Suprapubic skin (tissue), 4 donors: Measurements from ENCODE around the gene IFT74. TPM values are rescaled to one million over a fixed set of nuclear protein-coding genes. Genes with fewer than 3 reads are reported as not detected.
"Not testable (repeated sequence)": the region's sequence is repeated elsewhere in the genome, so short reads cannot be mapped to it uniquely, and the experiment has no call there.

Experiments used
- DNase-seq, 2 donors: peaks; one replicate each; pipeline ENCODE4 v3.0.0-alpha.2; 2019; ENCODE audit warnings: low spot score in 2 of 2
- H3K27ac ChIP-seq: fragments of 200-600 bp; sonication (generic); one replicate; pipeline ENCODE4 v1.5.1; 2019
- H3K27me3 ChIP-seq: fragments of 200-600 bp; sonication (generic); one replicate; pipeline ENCODE4 v1.5.1; 2019
- H3K36me3 ChIP-seq: fragments of 200-600 bp; sonication (generic); one replicate; pipeline ENCODE4 v1.5.1; 2019
- H3K4me1 ChIP-seq: fragments of 200-600 bp; sonication (generic); one replicate; pipeline ENCODE4 v1.5.1; 2019
- H3K4me3 ChIP-seq: fragments of 200-600 bp; sonication (generic); one replicate; pipeline ENCODE4 v1.5.1; 2019; ENCODE audit warnings: mild to moderate bottlenecking
- H3K9me3 ChIP-seq: fragments of 200-600 bp; sonication (generic); one replicate; pipeline ENCODE4 v1.5.1; 2019
- CTCF ChIP-seq, 2 donors: fragments of 200-600 bp in 1 of 2; fragments of 450-650 bp in 1 of 2; sonication (generic) in 1 of 2; IDR thresholded peaks; one replicate each; pipeline ENCODE4 v1.5.1; 2016 to 2019; ENCODE audit warnings: antibody characterized with exemption in 2 of 2, mild to moderate bottlenecking in 1 of 2, moderate library complexity in 1 of 2
- EP300 ChIP-seq: sonication (generic); formaldehyde crosslinking; IDR thresholded peaks from one replicate; pipeline ENCODE4 v1.6.1; 2017; ENCODE audit warnings: antibody characterized with exemption
- POLR2A ChIP-seq, 2 donors: fragments of 450-650 bp; IDR thresholded peaks; one replicate each; pipeline ENCODE4 v1.6.1; 2017; ENCODE audit warnings: antibody characterized with exemption in 2 of 2, mild to moderate bottlenecking in 2 of 2, moderate library complexity in 2 of 2
- POLR2AphosphoS5 ChIP-seq, 3 donors: sonication (generic); formaldehyde crosslinking; IDR thresholded peaks; one replicate each; pipeline ENCODE4 v1.6.1; 2017; ENCODE audit warnings: antibody characterized with exemption in 3 of 3
- WGBS: methylation state at CpG from one replicate; pipeline ENCODE4 v1.1.5; 2018; 5-methylcytosine and 5-hydroxymethylcytosine counted together
- total RNA-seq, 4 donors: library from RNA; depleted of rRNA; stranded (reverse); fragments of >200 nt; gene quantifications; one replicate each; pipeline ENCODE4 v1.1.0, GENCODE V29; 2016

The IFT74 gene
- total RNA-seq, 4 donors from 2014 or later: 8.2 to 19.4 (median 11.1) TPM

- TF ChIP-seq CTCF (IDR thresholded peaks at IDR 0.05): no peak
- TF ChIP-seq POLR2AphosphoS5 (IDR thresholded peaks at IDR 0.05): no peak
- TF ChIP-seq EP300: no peak
- H3K27me3 ChIP-seq: no peaks in the 10 kb centered on the region
- no peak for DNase-seq
- H3K4me1 ChIP-seq: no peaks in the 10 kb centered on the region
- H3K4me3 ChIP-seq: no peak overlapping the region
- H3K36me3 ChIP-seq: no peaks in the 10 kb centered on the region
- H3K9me3 ChIP-seq: no peaks in the 10 kb centered on the region
- WGBS: 69% methylated on average over 4 of the region's 4 CpGs
- H3K27ac ChIP-seq: no peak overlapping the region
These were observed 132.8 kb downstream of the IFT74 start for GRCh38 chr9:27088981-27089380.

GRCh38 chr9:27089706-27090105 is 133.5 kb downstream of the IFT74 start:
- Histone ChIP-seq H3K9me3 (no peaks in the 10 kb centered on the region), H3K27ac (no peak overlapping the region), H3K36me3 (no peaks in the 10 kb centered on the region), H3K27me3 (no peaks in the 10 kb centered on the region), H3K4me1 (no peaks in the 10 kb centered on the region), H3K4me3 (no peak overlapping the region)
- DNase-seq: no peak
- no peak for TF ChIP-seq POLR2AphosphoS5 (IDR thresholded peaks at IDR 0.05)
- no peak for TF ChIP-seq EP300
- TF ChIP-seq CTCF (IDR thresholded peaks at IDR 0.05): no peak
- TF ChIP-seq POLR2A (IDR thresholded peaks at IDR 0.05): no peak
- 93% methylated on average over 4 of the region's 4 CpGs for WGBS

- Histone ChIP-seq H3K4me3 (no peak overlapping the region), H3K9me3 (no peaks in the 10 kb centered on the region), H3K4me1 (no peaks in the 10 kb centered on the region), H3K27me3 (no peaks in the 10 kb centered on the region), H3K27ac (no peak overlapping the region), H3K36me3 (no peaks in the 10 kb centered on the region)
- DNase-seq: no peak
- TF ChIP-seq CTCF (IDR thresholded peaks at IDR 0.05): no peak
- TF ChIP-seq POLR2AphosphoS5 (IDR thresholded peaks at IDR 0.05): no peak
- no peak for TF ChIP-seq POLR2A (IDR thresholded peaks at IDR 0.05)
- no peak for TF ChIP-seq EP300
These were observed 134.0 kb downstream of the IFT74 start for GRCh38 chr9:27090231-27090630.

DNA sequence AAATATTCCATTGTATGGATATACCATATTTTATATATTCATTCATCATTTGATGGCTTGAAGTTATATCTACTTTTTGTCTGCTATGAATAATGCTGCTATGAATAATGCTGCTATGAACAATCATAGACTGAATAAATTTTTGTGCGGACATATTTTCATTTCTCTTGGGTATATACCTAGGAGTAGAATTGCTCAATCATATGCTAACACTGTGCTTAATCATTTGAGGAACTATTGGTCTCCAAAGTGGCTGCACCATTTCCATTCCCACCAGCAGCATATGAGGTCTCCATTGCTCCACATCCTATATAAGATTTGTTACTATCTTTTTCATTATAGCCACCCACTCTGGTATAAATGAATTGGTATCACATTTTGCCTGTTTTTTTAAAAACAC is 134.5 kb downstream of the IFT74 start:
- Histone ChIP-seq H3K27me3 (no peaks in the 10 kb centered on the region), H3K4me3 (no peak overlapping the region), H3K4me1 (no peaks in the 10 kb centered on the region), H3K9me3 (no peaks in the 10 kb centered on the region), H3K36me3 (no peaks in the 10 kb centered on the region), H3K27ac (no peak overlapping the region)
- no peak for TF ChIP-seq POLR2A (IDR thresholded peaks at IDR 0.05)
- no peak for TF ChIP-seq EP300
- no peak for TF ChIP-seq CTCF (IDR thresholded peaks at IDR 0.05)
- TF ChIP-seq POLR2AphosphoS5 (IDR thresholded peaks at IDR 0.05): no peak
- DNase-seq: no peak
- 97% methylated on average over 1 of the region's 1 CpG for WGBS

DNA sequence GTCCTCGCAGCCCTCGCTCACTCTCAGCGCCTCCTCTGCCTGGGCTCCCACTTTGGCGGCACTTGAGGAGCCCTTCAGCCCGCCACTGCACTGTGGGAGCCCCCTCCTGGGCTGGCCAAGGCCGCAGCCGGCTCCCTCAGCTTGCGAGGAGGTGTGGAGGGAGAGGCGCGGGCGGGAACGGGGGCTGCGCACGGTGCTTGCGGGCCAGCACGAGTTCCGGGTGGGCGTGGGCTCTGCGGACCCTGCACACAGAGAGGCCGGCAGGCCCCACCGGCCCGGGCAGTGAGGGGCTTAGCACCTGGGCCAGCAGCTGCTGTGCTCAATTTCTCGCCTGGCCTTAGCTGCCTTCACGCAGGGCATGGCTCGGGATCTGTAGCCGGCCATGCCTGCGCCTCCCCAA is 136.3 kb downstream of the IFT74 start:
- not testable (repeated sequence) for H3K4me3 ChIP-seq, H3K9me3 ChIP-seq, H3K27ac ChIP-seq, DNase-seq, H3K36me3 ChIP-seq, H3K4me1 ChIP-seq, H3K27me3 ChIP-seq
- 96% methylated on average over 8 of the region's 27 CpGs for WGBS

DNA sequence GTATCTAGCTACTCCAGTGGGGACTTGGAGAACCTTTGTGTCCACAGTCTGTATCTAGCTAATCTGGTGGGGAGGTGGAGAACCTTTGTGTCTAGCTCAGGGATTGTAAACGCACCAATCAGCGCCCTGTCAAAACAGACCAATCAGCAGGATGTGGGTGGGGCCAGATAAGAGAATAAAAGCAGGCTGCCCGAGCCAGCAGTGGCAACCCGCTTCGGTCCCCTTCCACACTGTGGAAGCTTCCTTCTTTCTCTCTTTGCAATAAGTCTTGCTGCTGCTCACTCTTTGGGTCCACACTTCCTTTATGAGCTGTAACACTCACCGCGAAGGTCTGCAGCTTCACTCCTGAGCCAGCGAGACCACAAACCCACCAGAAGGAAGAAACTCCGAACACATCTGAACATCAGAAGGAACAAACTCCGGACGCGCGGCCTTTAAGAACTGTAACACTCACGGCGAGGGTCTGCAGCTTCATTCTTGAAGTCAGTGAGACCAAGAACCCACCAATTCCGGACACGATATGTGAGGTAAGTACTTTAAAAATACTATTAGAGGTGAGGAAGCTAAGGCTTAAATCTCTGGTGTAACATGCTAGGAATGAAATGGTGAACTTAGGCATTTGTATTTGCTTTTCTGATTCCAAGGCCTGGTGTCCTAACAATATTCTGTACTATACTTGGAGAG is 137.3 kb downstream of the IFT74 start:
- H3K9me3 ChIP-seq, H3K4me3 ChIP-seq, H3K27ac ChIP-seq, DNase-seq, H3K36me3 ChIP-seq, H3K4me1 ChIP-seq, H3K27me3 ChIP-seq: not testable (repeated sequence)
- WGBS: 91% methylated on average over 17 of the region's 17 CpGs
